ENCODE data around the gene NR4A1.

NR4A1 gene

GRCh38 chr12:52019113-52019770 lies 32.0 kb upstream of the NR4A1 start:
- H3K4me3 ChIP-seq (ENCODE audit: insufficient read depth, low read depth, low read length): no peak overlapping the region
- peaks cover 45% of the 10 kb centered on the region for H3K27me3 ChIP-seq (ENCODE audit: control insufficient read depth, insufficient read depth, low read length, poor library complexity, severe bottlenecking)
- 83 to 84% methylated on average over 13 of the region's 13 CpGs for WGBS, 2 experiments
- no peaks in the 10 kb centered on the region for H3K9me3 ChIP-seq (ENCODE audit: control insufficient read depth, low read length)
- peaks cover 23% of the 10 kb centered on the region for H3K4me1 ChIP-seq (ENCODE audit: control insufficient read depth, insufficient read depth, low read length)
- H3K36me3 ChIP-seq (ENCODE audit: control insufficient read depth, insufficient read depth, low read length): no peaks in the 10 kb centered on the region
- H3K27ac ChIP-seq (ENCODE audit: insufficient read depth, low read depth, low read length, poor library complexity, severe bottlenecking): no peak overlapping the region

GRCh38 chr12:52020539-52021336 lies 30.5 kb upstream of the NR4A1 start:
- H3K27ac ChIP-seq (ENCODE audit: insufficient read depth, low read depth, low read length, poor library complexity, severe bottlenecking): no peak overlapping the region
- H3K4me3 ChIP-seq (ENCODE audit: insufficient read depth, low read depth, low read length): no peak overlapping the region
- H3K27me3 ChIP-seq (ENCODE audit: control insufficient read depth, insufficient read depth, low read length, poor library complexity, severe bottlenecking): peaks cover 38% of the 10 kb centered on the region
- no peaks in the 10 kb centered on the region for H3K9me3 ChIP-seq (ENCODE audit: control insufficient read depth, low read length)
- 30% methylated on average over 9 of the region's 9 CpGs for WGBS, 2 experiments
- no peaks in the 10 kb centered on the region for H3K36me3 ChIP-seq (ENCODE audit: control insufficient read depth, insufficient read depth, low read length)
- H3K4me1 ChIP-seq (ENCODE audit: control insufficient read depth, insufficient read depth, low read length): peaks cover 20% of the 10 kb centered on the region

GRCh38 chr12:52022841-52023181 lies 28.4 kb upstream of the NR4A1 start:
- Histone ChIP-seq H3K4me3 (ENCODE audit: insufficient read depth, low read depth, low read length) (peak overlapping the region; percentile 44), H3K27ac (ENCODE audit: insufficient read depth, low read depth, low read length, poor library complexity, severe bottlenecking) (no peak overlapping the region)
- WGBS, 2 experiments: 8 to 15% methylated on average over 14 of the region's 14 CpGs

GRCh38 chr12:52023182-52023975 lies 27.9 kb upstream of the NR4A1 start:
- H3K4me3 ChIP-seq (ENCODE audit: insufficient read depth, low read depth, low read length): peak overlapping the region; percentile 44
- H3K9me3 ChIP-seq (ENCODE audit: control insufficient read depth, low read length): no peaks in the 10 kb centered on the region
- 1% methylated on average over 70 of the region's 70 CpGs for WGBS, 2 experiments
- H3K4me1 ChIP-seq (ENCODE audit: control insufficient read depth, insufficient read depth, low read length): peaks cover 23% of the 10 kb centered on the region
- peaks cover 36% of the 10 kb centered on the region for H3K27me3 ChIP-seq (ENCODE audit: control insufficient read depth, insufficient read depth, low read length, poor library complexity, severe bottlenecking)
- H3K27ac ChIP-seq (ENCODE audit: insufficient read depth, low read depth, low read length, poor library complexity, severe bottlenecking): no peak overlapping the region
- H3K36me3 ChIP-seq (ENCODE audit: control insufficient read depth, insufficient read depth, low read length): no peaks in the 10 kb centered on the region

More at GRCh38 chr12:52022841-52023181, 28.4 kb upstream of the NR4A1 start:
- Histone ChIP-seq H3K36me3 (ENCODE audit: control insufficient read depth, insufficient read depth, low read length) (no peaks in the 10 kb centered on the region), H3K27me3 (ENCODE audit: control insufficient read depth, insufficient read depth, low read length, poor library complexity, severe bottlenecking) (peaks cover 36% of the 10 kb centered on the region), H3K9me3 (ENCODE audit: control insufficient read depth, low read length) (no peaks in the 10 kb centered on the region), H3K4me1 (ENCODE audit: control insufficient read depth, insufficient read depth, low read length) (peaks cover 23% of the 10 kb centered on the region)

GRCh38 chr12:52023976-52024688 lies 27.1 kb upstream of the NR4A1 start:
- H3K27ac ChIP-seq (ENCODE audit: insufficient read depth, low read depth, low read length, poor library complexity, severe bottlenecking): no peak overlapping the region
- no peaks in the 10 kb centered on the region for H3K9me3 ChIP-seq (ENCODE audit: control insufficient read depth, low read length)
- peaks cover 36% of the 10 kb centered on the region for H3K27me3 ChIP-seq (ENCODE audit: control insufficient read depth, insufficient read depth, low read length, poor library complexity, severe bottlenecking)
- H3K36me3 ChIP-seq (ENCODE audit: control insufficient read depth, insufficient read depth, low read length): no peaks in the 10 kb centered on the region
- peak overlapping the region; percentile 44 for H3K4me3 ChIP-seq (ENCODE audit: insufficient read depth, low read depth, low read length)
- peaks cover 23% of the 10 kb centered on the region for H3K4me1 ChIP-seq (ENCODE audit: control insufficient read depth, insufficient read depth, low read length)
- WGBS, 2 experiments: 37 to 40% methylated on average over 20 of the region's 20 CpGs

- 91% methylated on average over 15 of the region's 15 CpGs for WGBS, 2 experiments
- Histone ChIP-seq H3K27me3 (ENCODE audit: control insufficient read depth, insufficient read depth, low read length, poor library complexity, severe bottlenecking) (peaks cover 36% of the 10 kb centered on the region), H3K4me3 (ENCODE audit: insufficient read depth, low read depth, low read length) (no peak overlapping the region), H3K27ac (ENCODE audit: insufficient read depth, low read depth, low read length, poor library complexity, severe bottlenecking) (no peak overlapping the region), H3K36me3 (ENCODE audit: control insufficient read depth, insufficient read depth, low read length) (no peaks in the 10 kb centered on the region), H3K4me1 (ENCODE audit: control insufficient read depth, insufficient read depth, low read length) (peaks cover 30% of the 10 kb centered on the region), H3K9me3 (ENCODE audit: control insufficient read depth, low read length) (no peaks in the 10 kb centered on the region)
Measured at GRCh38 chr12:52024845-52025230, 26.4 kb upstream of the NR4A1 start.

- Histone ChIP-seq H3K27ac (ENCODE audit: insufficient read depth, low read depth, low read length, poor library complexity, severe bottlenecking) (no peak overlapping the region), H3K4me1 (ENCODE audit: control insufficient read depth, insufficient read depth, low read length) (peaks cover 24% of the 10 kb centered on the region), H3K27me3 (ENCODE audit: control insufficient read depth, insufficient read depth, low read length, poor library complexity, severe bottlenecking) (peaks cover 36% of the 10 kb centered on the region), H3K4me3 (ENCODE audit: insufficient read depth, low read depth, low read length) (no peak overlapping the region), H3K36me3 (ENCODE audit: control insufficient read depth, insufficient read depth, low read length) (no peaks in the 10 kb centered on the region), H3K9me3 (ENCODE audit: control insufficient read depth, low read length) (no peaks in the 10 kb centered on the region)
- WGBS, 2 experiments: 92 to 94% methylated on average over 5 of the region's 5 CpGs
Measured at GRCh38 chr12:52026263-52026662, 25.0 kb upstream of the NR4A1 start.

- 70 to 74% methylated on average over 12 of the region's 12 CpGs for WGBS, 2 experiments
- Histone ChIP-seq H3K4me3 (ENCODE audit: insufficient read depth, low read depth, low read length) (no peak overlapping the region), H3K27ac (ENCODE audit: insufficient read depth, low read depth, low read length, poor library complexity, severe bottlenecking) (no peak overlapping the region), H3K27me3 (ENCODE audit: control insufficient read depth, insufficient read depth, low read length, poor library complexity, severe bottlenecking) (peaks cover 27% of the 10 kb centered on the region), H3K36me3 (ENCODE audit: control insufficient read depth, insufficient read depth, low read length) (no peaks in the 10 kb centered on the region), H3K4me1 (ENCODE audit: control insufficient read depth, insufficient read depth, low read length) (peaks cover 26% of the 10 kb centered on the region), H3K9me3 (ENCODE audit: control insufficient read depth, low read length) (no peaks in the 10 kb centered on the region)
Measured at GRCh38 chr12:52027085-52027843, 24.0 kb upstream of the NR4A1 start.

- H3K9me3 ChIP-seq (ENCODE audit: control insufficient read depth, low read length): no peaks in the 10 kb centered on the region
- peak overlapping the region; percentile 4 for H3K27ac ChIP-seq (ENCODE audit: insufficient read depth, low read depth, low read length, poor library complexity, severe bottlenecking)
- peaks cover 28% of the 10 kb centered on the region for H3K4me1 ChIP-seq (ENCODE audit: control insufficient read depth, insufficient read depth, low read length)
- 2% methylated on average over 4 of the region's 4 CpGs for WGBS, 2 experiments
- no peaks in the 10 kb centered on the region for H3K36me3 ChIP-seq (ENCODE audit: control insufficient read depth, insufficient read depth, low read length)
- peaks cover 18% of the 10 kb centered on the region for H3K27me3 ChIP-seq (ENCODE audit: control insufficient read depth, insufficient read depth, low read length, poor library complexity, severe bottlenecking)
- H3K4me3 ChIP-seq (ENCODE audit: insufficient read depth, low read depth, low read length): no peak overlapping the region
Measured at GRCh38 chr12:52029685-52030084, 21.6 kb upstream of the NR4A1 start.

All from ectodermal cell (in vitro differentiated cells).